ENCODE data around the gene PLEKHH2.

- TF ChIP-seq POLR2A (IDR thresholded peaks at IDR 0.05): no peak
- no peak for TF ChIP-seq CTCF (IDR thresholded peaks at IDR 0.05)
Measured at GRCh38 chr2:43718530-43719124, 81.6 kb downstream of the PLEKHH2 start.

All from Peyer's patch (tissue), 4 donors.